ENCODE measurements around the gene DTYMK.

The DTYMK gene

GRCh38 chr2:241629762-241630435 is 56.7 kb downstream of the DTYMK start:
- Histone ChIP-seq H3K9me3 (ENCODE audit: control insufficient read depth, low read length) (no peaks in the 10 kb centered on the region), H3K27me3 (replicated peaks; ENCODE audit: control insufficient read depth, insufficient read depth, low read length) (no peaks in the 10 kb centered on the region), H3K4me3 (ENCODE audit: low read length) (no peak overlapping the region), H3K4me1 (ENCODE audit: control insufficient read depth, insufficient read depth, low read length) (peaks cover 10% of the 10 kb centered on the region), H3K9ac (ENCODE audit: low read length) (no peak overlapping the region), H3K36me3 (ENCODE audit: control insufficient read depth, insufficient read depth, low read length, severe bottlenecking) (peaks cover 38% of the 10 kb centered on the region)
- no peak for DNase-seq (ENCODE audit: low read depth)

DNA sequence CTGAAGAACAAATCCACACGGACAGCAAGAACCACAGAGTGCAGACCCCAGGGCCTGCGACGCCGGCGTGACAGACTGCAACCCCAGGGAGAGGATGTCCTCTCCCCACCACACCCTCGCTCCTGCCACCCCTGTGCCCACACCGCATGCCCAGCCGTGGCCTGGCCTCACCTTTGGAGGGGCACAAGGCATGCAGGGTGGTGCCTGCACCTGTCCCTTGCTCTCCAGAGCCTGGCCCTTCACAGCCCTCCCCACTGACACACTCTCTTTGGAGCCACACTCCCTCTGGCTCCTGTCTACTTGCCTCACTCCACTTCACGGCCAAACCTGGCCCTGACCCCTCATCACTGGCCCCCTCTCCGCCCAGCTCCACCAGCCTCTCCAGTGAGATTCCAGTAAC is 58.9 kb downstream of the DTYMK start:
- Histone ChIP-seq H3K27me3 (replicated peaks; ENCODE audit: control insufficient read depth, insufficient read depth, low read length) (no peaks in the 10 kb centered on the region), H3K9me3 (ENCODE audit: control insufficient read depth, low read length) (no peaks in the 10 kb centered on the region), H3K4me1 (ENCODE audit: control insufficient read depth, insufficient read depth, low read length) (peaks cover 4% of the 10 kb centered on the region), H3K36me3 (ENCODE audit: control insufficient read depth, insufficient read depth, low read length, severe bottlenecking) (peaks cover 26% of the 10 kb centered on the region), H3K4me3 (ENCODE audit: low read length) (no peak overlapping the region), H3K9ac (ENCODE audit: low read length) (no peak overlapping the region)
- no peak for DNase-seq (ENCODE audit: low read depth)

All from adipocyte (in vitro differentiated cells).